GM10248 (cell line): Measurements from ENCODE around the gene SLC4A9.

Experiments used
- CTCF ChIA-PET: fragments of 300-600 bp; sonication (Branson Sonifier 250); formaldehyde crosslinking; extraction: SDS; loops from one replicate; lab custom pipeline; 2021; ENCODE audit warnings: antibody characterized with exemption; lab: Yijun Ruan, JAX
- POLR2A ChIA-PET: fragments of 350-650 bp; sonication (Branson Sonifier 250); formaldehyde crosslinking; extraction: SDS; loops from one replicate; lab custom pipeline; 2020; ENCODE audit warnings: antibody characterized with exemption; lab: Yijun Ruan, JAX
- DNase-seq: peaks from one replicate; pipeline ENCODE4 v3.0.0; 2012; ENCODE audit errors: extremely low spot score
- CTCF ChIP-seq: IDR thresholded peaks from 2 replicates; pipeline ENCODE4 v1.5.1; 2012; ENCODE audit warnings: mild to moderate bottlenecking, low read depth; ENCODE audit errors: extremely low read depth, missing control alignments, control extremely low read depth

Gene SLC4A9

GRCh38 chr5:140324617-140325241 lies 35.3 kb upstream of the SLC4A9 start:
- CTCF ChIA-PET = interaction anchor here (1.0 to 2.0 kb wide), 4 partner anchors 22 to 48 kb away, joined by 3 to 7 read pairs (median 5); partner anchors contain the start of gene HBEGF
- no peak for DNase-seq
- no peak for TF ChIP-seq CTCF
- POLR2A ChIA-PET = no interaction called here

- no peak for DNase-seq
- POLR2A ChIA-PET = no interaction called here
- TF ChIP-seq CTCF = no peak
- CTCF ChIA-PET = interaction anchor here (1.0 to 2.0 kb wide), 5 partner anchors 12 to 47 kb away, joined by 3 to 7 read pairs (median 5); partner anchors contain the start of gene HBEGF
Measured at GRCh38 chr5:140325486-140325885, 34.5 kb upstream of the SLC4A9 start.

GRCh38 chr5:140327589-140327988 lies 32.4 kb upstream of the SLC4A9 start:
- TF ChIP-seq CTCF = no peak
- no peak for DNase-seq
- CTCF ChIA-PET = interaction anchor here (0.7 to 3.8 kb wide), 14 partner anchors 10 to 88 kb away, joined by 3 to 23 read pairs (median 4); partner anchors contain the start of gene HBEGF
- POLR2A ChIA-PET = no interaction called here

GRCh38 chr5:140328036-140328764 lies 31.8 kb upstream of the SLC4A9 start:
- POLR2A ChIA-PET = no interaction called here
- DNase-seq = no peak
- CTCF ChIA-PET = interaction anchor here (0.7 to 3.8 kb wide), 14 partner anchors 9 to 88 kb away, joined by 3 to 23 read pairs (median 4); partner anchors contain the start of gene HBEGF
- TF ChIP-seq CTCF = no peak

- TF ChIP-seq CTCF = no peak
- ChIA-PET CTCF (interaction anchor here (1.0 to 3.8 kb wide), 2 partner anchors 13 to 22 kb away, joined by 4 to 23 read pairs; no protein-coding TSS in a partner anchor), POLR2A (no interaction called here)
- no peak for DNase-seq
Measured at GRCh38 chr5:140329739-140330481, 30.1 kb upstream of the SLC4A9 start.

GRCh38 chr5:140331638-140332037 lies 28.4 kb upstream of the SLC4A9 start:
- ChIA-PET POLR2A (no interaction called here), CTCF (interaction anchor here (1.1 to 1.3 kb wide), 2 partner anchors 18 to 20 kb away, joined by 4 to 5 read pairs; no protein-coding TSS in a partner anchor)
- TF ChIP-seq CTCF = no peak
- DNase-seq = no peak
